GM20431 (cell line): ENCODE measurements around the gene SYT9.

Experiments used
- in situ Hi-C: fragments of 300-500 bp; cut with MseI, MboI; formaldehyde crosslinking; loops from one replicate; pipeline ENCODE4 v1.15.0; 2020; ENCODE audit warnings: low sequenced_read_pairs; ENCODE audit not compliant: unreplicated experiment

Gene SYT9

DNA sequence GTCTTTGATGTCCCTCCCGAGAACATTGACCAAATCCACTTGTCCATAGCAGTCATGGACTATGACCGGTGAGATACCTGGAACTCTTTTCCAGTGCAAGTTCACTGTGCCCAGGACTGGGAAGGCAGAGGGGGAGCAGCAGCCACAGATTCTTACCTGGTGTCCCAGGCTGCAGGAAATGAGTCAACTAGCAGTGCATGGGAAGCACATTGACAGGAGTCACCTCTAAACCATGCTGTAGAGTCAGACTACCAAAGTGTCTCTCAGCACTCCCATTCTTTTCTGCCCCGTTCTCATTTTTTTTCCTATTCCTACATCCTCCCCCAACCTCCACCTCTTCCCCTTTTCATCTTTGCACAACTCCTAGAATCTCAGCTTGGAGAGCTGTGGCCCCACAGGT lies 166.4 kb downstream of the SYT9 start:
- in situ Hi-C loops, result no loop called here

DNA sequence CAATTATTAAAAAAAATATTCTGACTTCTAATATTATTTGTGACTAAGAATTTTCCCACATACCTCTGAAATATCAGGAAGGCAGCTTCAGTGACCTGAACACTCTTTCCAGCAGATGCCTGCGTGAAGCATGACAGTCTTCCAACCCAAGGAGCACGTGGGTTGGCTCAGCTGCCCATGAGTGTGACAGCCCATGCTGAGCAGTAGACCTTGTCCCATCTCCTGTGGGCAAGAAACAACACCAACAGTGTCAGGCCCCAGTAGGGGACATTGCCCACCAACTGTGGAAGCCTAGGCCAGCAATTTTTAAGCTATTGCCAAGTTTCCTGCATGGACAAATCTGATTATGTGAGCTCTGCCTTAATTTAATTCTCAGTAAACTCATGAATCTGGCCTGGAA lies 167.2 kb downstream of the SYT9 start:
- in situ Hi-C loops, result no loop called here

DNA sequence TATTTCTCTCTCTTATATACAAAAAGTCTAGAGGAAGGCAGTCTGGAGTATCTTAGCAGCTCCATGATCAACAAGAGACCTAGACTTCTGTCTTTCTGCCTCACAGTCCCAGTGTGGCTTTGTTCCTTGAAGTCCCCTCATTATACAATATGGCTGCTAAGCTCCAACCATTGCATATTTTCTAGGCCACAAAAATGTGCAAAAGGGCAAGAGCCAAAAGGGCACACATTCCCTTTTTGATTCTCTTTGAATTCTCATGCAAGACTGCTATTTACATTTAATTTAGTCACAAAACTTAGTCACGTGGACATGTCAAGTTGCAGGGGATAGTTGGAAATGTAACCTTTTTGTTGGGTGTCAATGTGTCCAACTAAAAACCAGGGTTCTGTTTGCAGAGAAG lies 169.4 kb downstream of the SYT9 start:
- in situ Hi-C loops, result no loop called here

DNA sequence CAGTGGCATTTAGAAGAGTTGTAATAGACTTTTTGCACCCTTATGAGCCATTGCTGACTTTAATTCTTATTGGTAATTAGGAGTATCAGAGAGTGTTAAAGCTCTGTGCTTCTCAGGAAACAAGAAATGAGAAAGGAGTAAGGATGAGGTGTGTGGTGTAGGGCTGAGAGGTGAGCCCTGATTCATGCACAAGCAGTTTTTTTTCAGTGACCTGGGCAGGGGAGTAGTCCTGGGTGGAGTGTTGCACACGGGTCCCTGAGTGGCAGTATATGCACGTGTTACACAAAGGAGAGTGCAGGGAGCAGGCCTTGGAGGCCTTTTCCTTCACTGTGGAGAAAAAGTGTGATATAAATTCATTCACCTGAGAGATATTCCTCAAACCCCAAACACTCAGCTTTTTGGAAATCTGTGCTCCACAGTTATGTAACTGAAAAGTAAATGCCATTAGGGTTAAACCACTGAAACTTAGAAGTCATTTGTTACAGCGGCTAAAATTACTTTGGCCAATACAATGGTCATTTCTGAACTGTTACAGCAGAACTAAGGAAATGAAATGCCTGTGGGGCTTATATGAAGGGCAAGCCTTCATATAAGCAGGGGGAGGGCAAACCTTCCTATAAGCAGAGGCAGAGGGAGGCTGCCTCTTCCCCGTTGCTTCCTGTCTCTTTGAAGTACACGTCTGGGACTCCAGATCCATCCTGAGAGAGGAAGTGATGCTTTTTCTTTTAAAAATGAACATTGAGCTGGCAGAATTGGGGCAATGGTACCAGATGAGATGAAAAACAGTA lies 171.0 kb downstream of the SYT9 start:
- in situ Hi-C loops, result no loop called here

- in situ Hi-C loops, result no loop called here
These were observed 172.2 kb downstream of the SYT9 start for GRCh38 chr11:7423946-7424345.

GRCh38 chr11:7427733-7428132 lies 176.0 kb downstream of the SYT9 start:
- in situ Hi-C loops, result no loop called here

- in situ Hi-C loops, result no loop called here
These were observed 176.5 kb downstream of the SYT9 start for GRCh38 chr11:7428196-7428595.

DNA sequence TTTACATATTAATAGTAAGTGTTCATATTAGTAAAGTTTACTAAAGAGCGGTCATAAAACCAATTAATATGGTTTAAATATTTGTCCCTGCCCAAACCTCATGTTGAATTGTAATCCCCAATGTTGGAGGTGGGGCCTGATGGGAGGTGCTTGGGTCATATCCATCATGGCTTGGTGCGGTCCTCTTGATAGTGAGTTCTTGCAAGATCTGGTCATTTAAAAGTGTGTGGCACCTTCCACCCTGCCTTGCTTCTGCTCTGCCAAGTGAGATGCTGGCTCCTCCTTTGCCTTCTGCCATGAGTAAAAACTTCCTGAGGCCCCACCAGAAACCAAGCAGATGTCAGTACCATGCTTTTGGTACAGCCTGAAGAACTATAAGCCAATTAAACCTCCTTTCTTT lies 178.8 kb downstream of the SYT9 start:
- in situ Hi-C loops, result no loop called here

GRCh38 chr11:7435176-7435575 lies 183.5 kb downstream of the SYT9 start:
- in situ Hi-C loops, result no loop called here

DNA sequence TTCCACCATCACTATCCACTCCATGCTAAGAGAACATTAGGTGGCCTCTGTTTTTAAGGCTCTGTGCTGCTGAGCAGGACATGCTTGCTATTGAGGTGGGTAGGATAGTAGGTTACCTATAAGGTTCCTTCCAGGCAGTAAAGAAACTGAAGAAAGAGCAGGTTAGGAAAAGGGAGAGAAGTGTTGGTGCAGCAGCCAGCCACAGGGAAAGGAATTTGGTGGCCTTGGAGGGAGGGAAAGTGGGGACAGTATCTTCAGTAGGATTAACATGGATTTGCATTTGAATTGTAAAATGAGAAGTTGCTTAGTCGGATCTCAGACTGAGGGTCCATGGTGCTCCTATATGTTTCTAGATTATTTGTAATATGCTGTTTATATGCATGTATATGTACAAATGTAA lies 184.4 kb downstream of the SYT9 start:
- in situ Hi-C loops, result no loop called here

GRCh38 chr11:7436657-7437056 lies 185.0 kb downstream of the SYT9 start:
- in situ Hi-C loops, result no loop called here

GRCh38 chr11:7437696-7438095 lies 186.0 kb downstream of the SYT9 start:
- in situ Hi-C loops, result no loop called here

DNA sequence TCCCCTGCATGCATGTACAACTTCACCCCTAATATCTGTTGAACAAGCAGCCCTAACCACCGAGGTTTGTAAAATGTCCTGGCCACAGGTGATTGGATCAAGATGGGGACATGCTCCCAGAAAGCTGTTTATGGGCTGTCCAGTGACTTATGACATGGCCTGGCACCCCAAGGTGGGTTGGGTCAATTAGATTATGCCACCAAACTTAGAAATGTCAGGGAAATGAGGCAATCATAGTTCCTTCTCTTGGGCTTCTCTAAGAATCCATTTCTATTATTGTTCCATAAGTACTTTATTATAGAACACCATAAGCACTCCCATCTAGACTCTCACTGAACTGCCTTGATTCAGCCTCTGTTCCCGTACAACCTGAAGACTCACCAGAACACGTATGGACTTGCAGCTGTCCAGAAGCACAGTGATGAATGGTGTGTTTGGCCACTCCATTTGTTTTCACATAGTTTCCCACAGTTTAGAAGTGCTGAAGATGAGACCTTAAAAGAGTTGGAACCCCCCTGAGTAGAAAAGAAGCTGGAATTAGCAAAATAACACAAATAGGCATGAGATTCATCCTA lies 188.1 kb downstream of the SYT9 start:
- in situ Hi-C loops, result no loop called here

- in situ Hi-C loops, result no loop called here
These were observed 191.0 kb downstream of the SYT9 start for GRCh38 chr11:7442588-7443215.

- in situ Hi-C loops, result no loop called here
These were observed 192.6 kb downstream of the SYT9 start for GRCh38 chr11:7444091-7444981.

GRCh38 chr11:7445564-7445963 lies 193.9 kb downstream of the SYT9 start:
- in situ Hi-C loops, result no loop called here

DNA sequence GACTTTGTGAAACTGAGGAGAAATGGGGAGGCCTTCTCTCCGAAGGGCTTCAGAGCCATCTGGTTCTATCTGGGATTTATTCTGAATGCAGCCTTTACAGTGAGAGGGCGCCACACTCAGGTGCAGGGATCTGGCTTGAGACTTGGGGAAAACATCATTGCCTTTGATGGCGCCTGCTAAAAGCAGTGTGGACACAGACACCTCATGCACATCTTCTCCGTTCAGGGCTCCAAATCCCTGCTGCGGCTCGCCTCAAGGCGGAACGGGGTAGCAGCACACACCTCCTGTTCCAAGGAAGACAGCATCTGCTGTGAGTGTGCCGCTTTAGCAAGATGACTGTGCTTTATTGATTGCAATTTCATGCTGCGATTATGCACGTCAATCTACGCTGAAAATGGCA lies 196.5 kb downstream of the SYT9 start:
- in situ Hi-C loops, result no loop called here

DNA sequence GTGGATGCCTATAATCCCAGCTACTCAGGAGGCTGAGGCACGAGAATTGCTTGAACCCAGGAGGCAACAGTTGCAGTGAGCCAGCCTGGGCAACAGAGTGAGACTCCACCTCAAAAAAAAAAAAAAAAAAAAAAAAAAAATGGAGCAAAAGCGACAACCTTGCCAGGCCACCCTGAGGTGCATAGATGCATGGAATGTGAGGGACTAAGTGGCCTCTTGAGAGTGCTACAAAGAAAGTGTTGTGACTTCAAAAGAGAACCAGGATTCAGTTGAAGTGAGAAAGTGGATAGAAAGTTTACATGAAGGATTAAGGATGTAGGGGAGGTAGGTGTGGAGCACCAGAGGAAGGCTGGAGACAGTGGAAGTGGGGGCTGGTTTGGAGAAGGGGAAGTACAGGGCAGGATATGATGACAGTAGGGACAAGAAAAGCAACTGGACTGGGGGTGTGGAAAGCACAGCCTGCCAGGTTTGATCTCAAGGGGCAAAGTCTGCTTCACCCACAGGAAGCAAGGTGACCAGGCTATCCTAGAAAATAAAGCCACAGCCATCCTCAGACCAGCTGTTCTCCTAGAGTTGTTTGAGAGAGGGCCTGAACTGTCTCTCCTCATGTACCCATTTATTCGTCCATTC lies 197.6 kb downstream of the SYT9 start:
- in situ Hi-C loops, result no loop called here

- in situ Hi-C loops, result no loop called here
These were observed 198.1 kb downstream of the SYT9 start for GRCh38 chr11:7449841-7450214.

- in situ Hi-C loops, result no loop called here
These were observed 199.1 kb downstream of the SYT9 start for GRCh38 chr11:7450836-7451235.
